Stimulated activated CD4-positive, alpha-beta T cell treated with anti-CD3 and anti-CD28 coated beads, Interleukin-4, amount 100 ng/mL, for 1 hour (primary cell): Measurements from ENCODE around the gene PARP4.
A peak's percentile ranks its signal among the peaks of the same experiment; 100 is the strongest.
"Not testable (repeated sequence)": the region's sequence is repeated elsewhere in the genome, so short reads cannot be mapped to it uniquely, and the experiment has no call there.

Source experiments
- DNase-seq: peaks from one replicate; pipeline ENCODE4 v3.0.0-alpha.2; 2020

Gene PARP4

DNA sequence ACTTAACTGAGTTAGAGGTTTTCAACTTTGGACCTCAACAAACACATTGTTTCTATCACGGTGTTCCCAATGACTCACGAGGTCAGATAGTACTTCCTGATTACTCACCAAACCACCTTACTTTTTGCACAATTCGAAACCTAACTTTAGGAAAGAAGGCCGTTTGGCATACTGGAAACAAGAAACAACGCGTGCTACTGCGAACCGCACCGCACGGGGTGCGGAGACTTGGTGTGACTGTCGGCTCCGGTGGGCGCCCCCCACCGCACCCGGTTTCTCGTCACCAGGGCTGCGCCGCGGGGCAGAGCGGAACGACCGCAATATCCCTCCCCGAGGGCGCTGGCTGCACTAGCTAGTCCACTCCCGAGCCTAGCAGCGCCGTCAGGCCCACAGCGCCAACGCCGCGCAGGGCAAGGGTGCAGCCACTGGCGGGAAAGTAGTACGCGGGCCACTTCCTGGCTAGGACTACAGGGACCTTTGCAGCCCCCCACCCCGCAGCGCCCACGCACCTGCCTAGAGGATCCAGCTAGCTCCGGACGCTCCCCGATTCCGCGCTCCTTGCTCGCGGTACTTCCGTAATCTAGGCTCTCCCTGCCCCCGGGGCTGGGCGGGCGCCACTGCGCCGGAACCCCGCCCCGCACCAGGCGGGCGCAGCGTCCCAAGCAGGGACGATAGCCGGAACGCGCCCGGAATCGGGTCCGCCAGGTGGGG is at the start of gene PARP4:
TSS of gene PARP4 (minus strand) at position 582 of the 711 bp plus-strand sequence. CDS start 9,002 bp downstream, outside the sequence.
- peak; percentile 60 for DNase-seq

DNA sequence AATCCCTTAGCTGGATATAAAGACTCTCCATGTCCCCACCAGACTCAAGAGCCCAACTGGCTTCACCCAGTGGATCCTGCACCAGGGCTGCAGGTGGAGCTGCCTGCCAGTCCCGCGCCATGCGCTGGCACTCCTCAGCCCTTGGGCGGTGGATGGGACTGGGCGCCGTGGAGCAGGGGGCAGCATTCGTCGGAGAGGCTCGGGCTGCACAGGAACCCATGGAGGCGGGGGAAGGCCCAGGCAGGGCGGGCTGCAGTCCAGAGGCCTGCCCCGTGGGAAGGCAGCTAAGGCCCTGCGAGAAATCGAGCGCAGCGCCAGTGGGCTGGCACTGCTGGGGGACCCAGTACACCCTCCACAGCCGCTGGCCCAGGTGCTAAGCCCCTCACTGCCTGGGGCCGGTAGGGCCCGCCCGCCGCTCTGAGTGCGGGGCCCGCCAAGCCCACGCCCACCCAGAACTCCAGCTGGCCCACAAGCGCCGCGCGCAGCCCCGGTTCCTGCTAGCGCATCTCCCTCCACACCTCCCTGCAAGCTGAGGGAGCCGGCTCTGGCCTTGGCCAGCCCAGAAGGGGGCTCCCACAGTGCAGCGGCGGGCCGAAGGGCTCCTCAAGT is 48.1 kb upstream of the PARP4 start:
- DNase-seq: not testable (repeated sequence)

DNA sequence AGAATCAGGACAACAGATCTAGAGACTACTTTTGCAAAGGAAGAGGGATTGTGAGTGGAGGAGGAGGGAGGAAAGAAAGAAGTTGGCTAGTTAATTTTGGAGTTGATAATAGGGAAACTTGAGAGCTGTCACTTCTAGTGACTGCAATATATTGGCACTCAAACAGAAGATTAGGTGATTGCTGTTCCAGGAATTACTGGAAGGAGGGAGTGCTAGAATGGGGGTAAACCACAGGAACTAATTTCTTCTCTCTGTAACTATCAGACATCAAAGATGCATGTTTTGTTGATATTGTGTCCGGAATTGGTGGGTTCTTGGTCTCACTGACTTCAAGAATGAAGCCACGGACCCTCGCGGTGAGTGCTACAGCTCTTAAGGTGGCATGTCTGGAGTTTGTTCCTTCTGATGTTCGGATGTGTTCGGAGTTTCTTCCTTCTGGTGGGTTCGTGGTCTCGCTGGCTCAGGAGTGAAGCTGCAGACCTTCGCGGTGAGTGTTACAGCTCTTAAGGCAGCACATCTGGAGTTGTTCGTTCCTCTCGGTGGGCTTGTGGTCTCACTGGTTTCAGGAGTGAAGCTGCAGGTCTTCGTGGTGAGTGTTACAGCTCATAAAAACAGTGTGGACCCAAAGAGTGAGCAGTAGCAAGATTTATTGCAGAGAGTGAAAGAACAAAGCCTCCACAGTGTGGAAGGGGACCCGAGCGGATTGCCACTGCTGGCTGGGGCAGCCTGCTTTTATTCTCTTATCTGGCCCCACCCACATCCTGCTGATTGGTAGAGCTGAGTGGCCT is 47.0 kb upstream of the PARP4 start:
- not testable (repeated sequence) for DNase-seq

DNA sequence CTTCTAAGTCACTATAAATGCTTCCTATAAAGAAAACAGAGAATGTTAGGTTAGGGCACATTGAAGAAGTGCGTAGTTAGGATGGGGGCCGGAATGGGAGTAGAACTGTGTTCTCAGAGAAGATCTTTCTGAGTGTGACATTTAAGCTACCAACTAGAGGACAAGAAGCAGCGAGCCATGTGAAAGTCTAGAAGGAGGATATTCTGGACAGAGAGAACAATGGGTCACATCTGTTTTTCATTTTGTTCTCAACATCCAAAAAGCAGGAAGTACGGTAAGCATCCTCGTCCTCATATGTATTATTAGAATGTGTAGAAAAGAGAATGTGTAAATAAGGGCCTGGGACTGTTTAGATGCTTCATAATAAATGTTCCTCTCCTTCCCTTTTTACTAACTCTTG is 44.5 kb upstream of the PARP4 start:
- DNase-seq: no peak

DNA sequence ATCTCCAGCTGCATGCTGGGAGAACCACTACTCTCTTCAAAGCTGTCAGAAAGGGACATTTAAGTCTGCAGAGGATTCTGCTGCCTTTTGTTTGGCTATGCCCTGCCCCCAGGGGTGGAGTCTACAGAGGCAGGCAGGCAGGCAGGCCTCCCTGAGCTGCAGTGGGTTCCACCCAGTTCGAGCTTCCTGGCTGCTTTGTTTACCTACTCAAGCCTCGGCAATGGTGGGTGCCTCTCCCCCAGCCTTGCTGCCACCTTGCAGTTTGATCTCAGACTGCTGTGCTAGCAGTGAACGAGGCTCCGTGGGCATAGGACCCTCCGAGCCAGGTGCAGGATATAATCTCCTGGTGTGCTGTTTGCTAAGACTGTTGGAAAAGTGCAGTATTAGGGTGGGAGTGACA is 41.3 kb upstream of the PARP4 start:
- DNase-seq: not testable (repeated sequence)

DNA sequence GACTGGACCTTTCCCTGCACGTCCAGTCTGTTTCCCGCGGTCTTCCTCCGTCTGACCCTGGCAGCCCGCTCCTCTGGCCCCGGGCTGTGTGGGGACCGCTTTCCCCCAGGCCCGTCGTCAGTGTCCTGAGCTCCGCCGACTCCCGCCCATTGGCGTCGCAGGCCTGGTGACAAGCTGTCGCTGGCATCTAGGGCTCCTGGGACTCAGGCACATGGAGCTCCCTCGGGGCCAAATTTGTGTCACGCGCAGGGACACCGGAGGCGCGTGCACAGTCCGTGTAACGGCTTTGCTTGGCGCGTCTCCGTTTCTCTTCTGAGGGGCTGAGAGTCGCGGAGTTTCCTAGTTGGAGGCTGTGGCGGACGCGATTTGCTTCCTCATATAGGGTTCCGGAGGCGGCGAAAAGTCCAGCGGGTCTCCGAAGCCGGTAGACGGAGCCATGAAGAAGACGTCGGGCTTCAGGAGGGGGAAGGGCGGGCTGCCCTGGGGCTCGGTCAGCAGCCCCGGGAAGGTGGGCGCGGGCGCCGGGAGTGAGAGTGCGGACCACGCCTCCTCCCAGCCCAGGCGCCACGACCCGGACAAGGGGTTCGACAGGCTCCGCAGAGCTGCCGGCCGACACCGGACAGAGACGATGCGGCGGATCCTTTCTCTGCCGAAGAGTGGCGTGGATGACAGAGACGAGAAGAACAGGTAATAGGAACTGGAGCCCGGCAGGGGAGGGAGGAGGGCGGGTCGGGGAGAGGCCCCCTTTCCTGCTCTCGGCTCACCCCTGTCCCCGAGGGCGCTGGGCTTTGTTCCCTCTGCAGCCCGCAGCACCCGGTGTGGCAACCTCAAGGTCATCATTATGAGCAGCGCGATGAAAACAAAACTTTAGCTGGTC is 29.1 kb upstream of the PARP4 start:
- peak; percentile 8 for DNase-seq

- no peak for DNase-seq
Measured at GRCh38 chr13:24541127-24541475, 28.5 kb upstream of the PARP4 start.

- DNase-seq: no peak
Measured at GRCh38 chr13:24540236-24541126, 27.9 kb upstream of the PARP4 start.

- no peak for DNase-seq
Measured at GRCh38 chr13:24539500-24540165, 27.1 kb upstream of the PARP4 start.

DNA sequence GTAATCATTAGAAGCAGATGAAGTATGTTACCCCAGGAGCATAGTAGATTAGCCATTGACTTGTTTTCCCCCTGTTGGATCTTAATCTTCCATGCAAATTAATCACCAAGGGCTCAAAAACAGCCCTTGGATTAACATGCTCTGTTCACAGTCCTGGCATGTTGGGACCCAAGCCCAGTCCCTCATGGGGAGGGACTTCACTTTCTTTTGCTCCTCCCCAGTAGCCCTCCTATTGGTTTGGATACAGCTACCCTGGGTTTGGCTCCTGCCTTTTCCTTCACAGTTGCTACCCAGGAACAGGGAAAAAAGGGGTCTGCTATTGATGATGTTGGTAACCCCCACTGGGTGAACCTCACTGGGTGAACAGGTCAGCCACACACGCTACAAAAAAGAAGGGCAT is 16.9 kb upstream of the PARP4 start:
- no peak for DNase-seq

DNA sequence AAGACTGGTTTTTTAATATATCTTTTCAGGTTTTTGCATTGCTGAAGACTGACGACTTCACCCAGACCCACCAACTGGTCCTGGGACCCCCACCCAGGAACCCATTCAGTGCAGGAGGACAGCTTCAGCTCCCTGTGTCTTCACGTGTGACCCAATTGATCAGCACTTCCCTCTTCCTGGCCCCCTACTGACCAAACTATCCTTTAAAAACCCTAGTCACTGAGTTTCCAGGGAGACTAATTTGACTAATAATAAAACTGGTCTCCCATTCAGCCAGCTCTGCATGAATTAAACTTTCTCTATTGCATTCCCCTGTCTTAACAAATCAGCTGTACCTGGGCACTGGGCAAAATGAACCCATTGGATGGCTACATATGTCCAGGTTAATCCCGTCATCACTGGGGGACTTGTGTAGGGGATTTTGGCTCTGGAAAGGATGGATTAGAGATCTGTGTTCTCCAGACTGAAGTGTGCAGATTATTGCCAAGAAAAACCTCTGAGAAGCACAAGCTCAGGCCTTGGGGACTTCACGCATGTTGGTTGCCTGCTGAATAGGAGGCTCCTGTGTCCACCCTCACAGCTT is 16.3 kb upstream of the PARP4 start:
- no peak for DNase-seq

- DNase-seq: no peak
Measured at GRCh38 chr13:24527266-24527775, 14.7 kb upstream of the PARP4 start.

DNA sequence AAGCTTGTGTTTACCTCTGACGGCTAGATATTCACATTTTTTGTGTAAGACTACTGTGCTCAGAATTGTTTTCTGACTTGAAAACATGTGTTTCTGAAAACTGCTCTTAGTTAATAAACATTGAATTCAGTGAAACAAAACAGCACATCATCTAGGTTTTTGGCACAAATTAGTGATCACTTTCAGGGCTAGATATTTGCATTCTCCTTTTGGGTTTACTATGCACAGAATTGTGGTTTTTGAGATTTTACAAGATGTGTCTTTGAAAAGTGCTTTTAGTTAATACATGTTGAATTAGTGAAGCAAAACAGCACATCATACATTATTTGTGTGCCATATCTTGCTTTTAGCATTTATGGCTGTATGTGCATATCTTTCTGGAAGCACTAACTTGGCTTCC is 8.2 kb upstream of the PARP4 start:
- DNase-seq: no peak

GRCh38 chr13:24516919-24517318 is 4.3 kb upstream of the PARP4 start:
- DNase-seq: no peak

- DNase-seq: no peak
Measured at GRCh38 chr13:24512908-24513213, 283 bp upstream of the PARP4 start.

DNA sequence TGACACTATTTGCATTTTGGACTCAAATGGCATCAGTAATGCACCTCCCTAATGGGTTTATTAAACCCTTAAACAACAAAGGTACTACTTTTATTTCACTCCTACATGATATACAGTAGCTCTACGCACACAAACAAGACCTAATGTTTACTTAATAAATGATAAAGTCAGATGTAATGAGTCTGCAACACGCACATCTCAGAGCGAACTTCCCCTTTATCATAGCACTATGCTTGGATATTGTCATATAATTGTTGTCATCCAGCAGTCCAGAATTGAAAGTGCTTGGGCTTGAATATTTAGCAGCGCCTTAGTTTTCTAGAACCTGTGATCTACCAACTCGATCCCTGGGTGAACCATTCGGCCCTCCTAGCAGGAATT is 772 bp downstream of the PARP4 start:
- no peak for DNase-seq

DNA sequence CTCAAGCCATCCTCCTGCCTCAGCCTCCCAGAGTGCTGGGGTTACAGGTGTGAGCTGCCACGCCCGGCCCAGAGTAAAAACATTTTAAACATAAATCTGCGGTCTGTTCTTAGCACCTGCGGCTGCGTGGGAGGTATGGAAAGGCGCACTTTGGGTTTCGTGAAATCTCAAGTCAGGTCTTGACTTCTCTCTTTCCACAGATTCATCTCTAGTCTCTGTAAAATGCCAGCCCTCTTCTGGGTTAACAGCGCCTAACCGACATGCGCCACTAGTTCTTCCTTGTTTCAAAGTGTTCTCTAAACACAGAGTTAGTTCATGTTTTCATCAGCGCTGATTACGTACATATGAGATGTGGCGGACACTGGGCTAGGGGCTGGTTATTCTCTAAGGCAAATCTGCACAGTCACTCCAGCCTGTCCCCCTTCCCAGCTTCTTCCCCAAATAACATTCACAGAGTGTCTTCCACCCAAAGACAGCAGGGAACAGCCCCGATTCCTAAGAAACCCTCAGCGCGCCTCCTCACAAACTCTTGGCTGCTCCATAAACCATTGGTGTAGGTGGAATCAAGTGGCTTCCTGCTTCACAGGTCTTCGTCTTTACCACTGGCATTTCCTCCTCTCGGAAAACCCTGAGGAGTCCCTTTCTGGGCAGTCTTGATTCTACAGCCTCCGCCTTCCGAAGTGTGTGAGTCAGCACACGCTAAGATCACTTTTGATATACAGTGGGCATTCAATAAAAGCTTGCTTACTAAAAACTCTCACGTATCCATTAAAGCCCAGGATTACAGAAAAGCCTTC is 1.4 kb downstream of the PARP4 start:
- DNase-seq: peak; percentile 65

DNA sequence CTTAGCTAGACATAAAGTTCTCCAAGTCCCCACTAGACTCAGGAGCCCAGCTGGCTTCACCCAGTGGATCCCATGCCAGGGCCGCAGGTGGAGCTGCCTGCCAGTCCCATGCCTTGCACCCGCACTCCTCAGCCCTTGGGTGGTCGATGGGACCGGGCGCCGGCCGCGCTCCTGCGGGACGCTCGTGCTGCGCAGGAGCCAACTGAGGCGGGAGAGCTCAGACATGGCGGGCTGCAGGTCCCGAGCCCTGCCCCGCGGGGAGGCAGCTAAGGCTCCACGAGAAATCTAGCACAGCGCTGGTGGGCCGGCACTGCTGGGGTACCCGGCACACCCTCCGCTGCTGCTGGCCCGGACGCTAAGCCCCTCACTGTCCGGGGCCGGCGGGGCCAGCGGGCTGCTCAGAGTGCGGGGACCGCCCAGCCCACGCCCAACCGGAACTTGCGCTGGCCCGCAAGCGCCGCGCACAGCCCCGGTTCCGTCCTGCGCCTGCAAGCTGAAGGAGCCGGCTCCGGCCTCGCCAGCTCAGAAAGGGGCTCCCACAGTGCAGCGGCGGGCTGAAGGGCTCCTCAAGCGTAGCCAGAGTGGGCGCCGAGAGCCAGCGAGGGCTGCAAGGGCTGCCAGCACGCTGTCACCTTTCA is 5.8 kb downstream of the PARP4 start:
- no peak for DNase-seq

- DNase-seq: not testable (repeated sequence)
Measured at GRCh38 chr13:24506283-24506682, 6.3 kb downstream of the PARP4 start.

DNA sequence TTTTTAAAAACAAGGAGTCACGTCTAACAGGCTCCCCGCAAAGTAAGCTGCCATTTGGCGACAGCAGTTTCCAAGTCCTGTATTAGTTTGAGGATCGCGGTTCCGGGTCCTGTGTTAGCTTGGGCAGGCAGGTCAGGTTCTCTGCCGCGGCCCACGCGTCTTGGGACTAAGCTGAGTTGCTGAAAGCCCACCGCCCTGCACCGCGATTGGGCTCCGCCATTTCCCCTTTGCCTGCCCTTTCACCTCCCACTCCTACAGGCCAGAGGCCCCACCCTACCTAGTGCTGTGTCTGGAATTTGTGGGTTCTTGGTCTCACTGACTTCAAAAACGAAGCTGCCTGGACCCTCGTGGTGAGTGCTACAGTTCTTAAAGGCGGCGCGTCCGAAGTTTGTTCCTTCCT is 6.8 kb downstream of the PARP4 start:
- DNase-seq: no peak
